Adrenal gland (tissue), 12 donors: ENCODE results near the gene ZBTB24. TPM values are rescaled to one million over a fixed set of nuclear protein-coding genes. Genes with fewer than 3 reads are reported as not detected.
A peak's percentile ranks its signal among the peaks of the same experiment; 100 is the strongest.

Experiments used
- DNase-seq, 7 donors: peaks; one replicate each; pipeline ENCODE4 v3.0.0-alpha.2; 2019 to 2020
- H3K27ac ChIP-seq, 5 donors: fragments of 200-600 bp; sonication (generic) in 4 of 5; 1 replicate in 3 of 5; 2 replicates in 2 of 5; pipeline versions ENCODE4 v1.5.1 to v1.8.0; 2016 to 2020; ENCODE audit warnings: mild to moderate bottlenecking in 1 of 5
- H3K27me3 ChIP-seq: fragments of 200-600 bp; 2 replicates; pipeline ENCODE4 v1.8.0; 2021
- H3K36me3 ChIP-seq, 2 donors: fragments of 200-600 bp; replicated peaks in 1 of 2; 1 replicate in 1 of 2; 2 replicates in 1 of 2; pipeline versions ENCODE4 v1.5.1 to v1.8.0; 2018 to 2022
- H3K4me1 ChIP-seq, 2 donors: fragments of 200-600 bp; replicated peaks in 1 of 2; 1 replicate in 1 of 2; 2 replicates in 1 of 2; pipeline versions ENCODE4 v1.5.1 to v1.8.0; 2018 to 2021
- H3K4me3 ChIP-seq, 4 donors: fragments of 200-600 bp; sonication (generic) in 3 of 4; one replicate each; pipeline ENCODE4 v1.5.1; 2016 to 2018
- H3K9me3 ChIP-seq, 3 donors: fragments of 200-600 bp; sonication (generic) in 1 of 3; replicated peaks in 1 of 3; 1 replicate in 2 of 3; 2 replicates in 1 of 3; pipeline versions ENCODE4 v1.5.1 to v1.8.0; 2016 to 2021
- POLR2A ChIP-seq, 2 donors: fragments of 450-650 bp; IDR thresholded peaks; one replicate each; pipeline ENCODE4 v1.6.1; 2017; ENCODE audit warnings: antibody characterized with exemption in 2 of 2, mild to moderate bottlenecking in 2 of 2, moderate library complexity in 1 of 2
- WGBS, 4 donors: extraction: QIAGEN DNeasy Blood & Tissue Kit in 2 of 4; methylation state at CpG; one replicate each; pipeline versions ENCODE4 v1.1.5 to v1.1.7; 2013 to 2017; 5-methylcytosine and 5-hydroxymethylcytosine counted together
- intact Hi-C, 2 donors: fragments of 100-400 bp; cut with DNase I; formaldehyde crosslinking; loops; one replicate each; pipeline versions ENCODE4 v1.14.1 to v1.15.0; 2022 to 2023
- polyA plus RNA-seq, 3 donors: library from polyadenylated mRNA; stranded (reverse); fragments of 200-250 nt in 2 of 3; fragments of 350-450 nt in 1 of 3; fragmentation: Illumina TruSeq in 1 of 3; extraction: RNeasy Lipid Tissue Mini Kit (QIAGEN cat#74804) in 1 of 3; gene quantifications; one replicate each; pipeline ENCODE4 v1.2.3, GENCODE V29; 2013 to 2014
- total RNA-seq, 9 donors: library from RNA; depleted of rRNA in 4 of 9; stranded (reverse); fragments of >200 nt in 4 of 9; fragments of 120-200 nt in 1 of 9; fragmentation: NEBNext Ultra II Directional in 1 of 9; extraction: Animal tissue kit (Norgen Biotek cat#: 25700) in 1 of 9; gene quantifications; one replicate each; pipeline versions ENCODE4 v1.1.0 to v1.2.4, GENCODE V29; 2013 to 2023
- TF ChIP-seq, protein P1 (sequence below), 6 experiments: fragments of 450-650 bp in 4 of 6; fragments of 200-600 bp in 2 of 6; sonication (generic) in 1 of 6; IDR thresholded peaks; 1 replicate in 5 of 6; 2 replicates in 1 of 6; pipeline versions ENCODE4 v1.5.1 to v1.8.0; 2016 to 2021; ENCODE audit warnings: antibody characterized with exemption in 6 of 6, mild to moderate bottlenecking in 2 of 6, moderate library complexity in 1 of 6
- donor health status: healthy with polysubstance abuse.
- donor health status: Bipolar disorder and iron deficiency.
- donor health status: DM: yes; HTN: yes; CAD: no.
- donor health status: DM: no; HTN: no; CAD: no.
- donor health status: DM: no; HTN: no; CAD: no.
- donor health status: DM: yes; HTN: yes; CAD: no.

The ZBTB24 gene
- total and polyA plus RNA-seq, 12 donors, result 2.2 to 14.4 (median 6.2) TPM

DNA sequence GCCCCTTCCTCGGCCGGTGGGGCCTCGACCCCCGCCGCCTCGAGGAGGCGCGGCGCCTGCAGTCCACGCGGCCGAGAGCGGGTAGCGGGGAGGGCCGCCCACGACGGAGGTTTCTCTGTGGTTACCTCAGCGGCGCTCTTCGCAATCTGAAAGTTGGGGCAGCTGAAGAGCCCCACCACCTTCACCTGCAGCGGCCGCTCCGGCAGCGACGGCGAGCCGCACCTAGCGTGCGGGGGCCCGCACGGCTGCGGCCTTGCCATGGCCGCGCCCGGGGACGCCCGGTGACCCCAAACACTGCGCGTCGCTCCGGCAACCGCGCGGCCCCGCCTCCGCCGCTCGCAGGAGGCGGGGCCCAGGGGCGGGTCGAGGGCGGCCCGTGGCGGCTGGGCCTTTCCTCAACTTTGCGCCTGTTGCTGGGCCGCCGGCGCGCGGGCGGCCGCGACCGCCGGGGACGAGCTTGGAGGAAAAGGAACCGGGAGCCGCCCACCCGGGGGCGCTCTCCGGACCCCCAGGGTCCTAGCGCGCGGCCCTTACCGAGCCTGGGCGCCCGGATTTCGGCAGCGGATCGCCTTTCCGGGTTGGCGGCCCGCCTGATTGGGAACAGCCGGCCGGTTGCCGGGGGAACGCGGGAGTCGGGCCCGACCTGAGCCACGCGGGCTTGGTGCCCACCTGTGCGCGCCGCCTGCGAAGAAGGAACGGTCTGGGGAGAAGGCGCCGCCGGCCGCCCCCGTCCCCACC lies 42.5 kb downstream of the ZBTB24 start, which contains the start of the genes PPIL6 and SMPD2:
Gene PPIL6, minus strand, starts transcription at position 298 of the 738 bp plus-strand sequence. Its CDS starts 38 bp downstream, at position 260.
Gene SMPD2, plus strand, starts transcription at position 394 of the 738 bp plus-strand sequence. CDS start 398 bp downstream, outside the sequence.
- peaks cover 0 to 9% of the 10 kb centered on the region in 2 donors for H3K36me3 ChIP-seq
- intact Hi-C loops, result no loop called here
- DNase-seq, result peak; percentile 78 to 90 (median 84)
- no peaks in the 10 kb centered on the region for H3K9me3 ChIP-seq
- H3K27me3 ChIP-seq, result no peaks in the 10 kb centered on the region
- H3K4me1 ChIP-seq, result peaks cover 4 to 8% of the 10 kb centered on the region in 2 donors
- H3K27ac ChIP-seq, result peak within 1 kb of the TSS in 4 of 5 donors; percentile 38 to 77 (median 60)
- TF ChIP-seq, protein P1, sequence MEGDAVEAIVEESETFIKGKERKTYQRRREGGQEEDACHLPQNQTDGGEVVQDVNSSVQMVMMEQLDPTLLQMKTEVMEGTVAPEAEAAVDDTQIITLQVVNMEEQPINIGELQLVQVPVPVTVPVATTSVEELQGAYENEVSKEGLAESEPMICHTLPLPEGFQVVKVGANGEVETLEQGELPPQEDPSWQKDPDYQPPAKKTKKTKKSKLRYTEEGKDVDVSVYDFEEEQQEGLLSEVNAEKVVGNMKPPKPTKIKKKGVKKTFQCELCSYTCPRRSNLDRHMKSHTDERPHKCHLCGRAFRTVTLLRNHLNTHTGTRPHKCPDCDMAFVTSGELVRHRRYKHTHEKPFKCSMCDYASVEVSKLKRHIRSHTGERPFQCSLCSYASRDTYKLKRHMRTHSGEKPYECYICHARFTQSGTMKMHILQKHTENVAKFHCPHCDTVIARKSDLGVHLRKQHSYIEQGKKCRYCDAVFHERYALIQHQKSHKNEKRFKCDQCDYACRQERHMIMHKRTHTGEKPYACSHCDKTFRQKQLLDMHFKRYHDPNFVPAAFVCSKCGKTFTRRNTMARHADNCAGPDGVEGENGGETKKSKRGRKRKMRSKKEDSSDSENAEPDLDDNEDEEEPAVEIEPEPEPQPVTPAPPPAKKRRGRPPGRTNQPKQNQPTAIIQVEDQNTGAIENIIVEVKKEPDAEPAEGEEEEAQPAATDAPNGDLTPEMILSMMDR (IDR thresholded peaks at IDR 0.05), result peak in 2 of 6 experiments; percentile 12 to 40
- TF ChIP-seq POLR2A (IDR thresholded peaks at IDR 0.05), result peak in 1 of 2 donors; percentile 30
- WGBS, 4 donors, result 0% methylated on average over 6 to 102 of the region's 102 CpGs
- H3K4me3 ChIP-seq, result peak within 1 kb of the TSS; percentile 9 to 83 (median 70)

DNA sequence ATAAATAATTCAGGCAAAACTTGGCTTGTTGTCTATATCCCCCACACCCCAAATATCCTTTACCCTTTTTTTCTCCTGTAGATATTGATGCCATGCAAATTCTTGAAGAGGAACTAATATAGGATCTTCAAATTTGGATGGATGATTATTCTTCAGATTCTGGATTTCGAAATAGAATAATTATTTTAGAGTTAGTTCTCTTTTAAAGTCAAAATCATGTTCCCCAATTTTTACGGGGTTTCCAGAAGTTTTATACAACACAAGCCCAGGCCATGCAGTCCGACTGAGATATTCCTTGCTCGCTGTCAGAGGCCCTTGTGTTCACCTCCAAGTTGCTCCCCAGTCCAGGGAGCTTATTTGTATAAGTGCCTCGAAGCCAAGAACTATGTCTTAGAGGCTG lies 47.0 kb downstream of the ZBTB24 start:
- no peak for DNase-seq
- no peaks in the 10 kb centered on the region for H3K4me1 ChIP-seq
- no peaks in the 10 kb centered on the region for H3K27me3 ChIP-seq
- H3K36me3 ChIP-seq, result no peaks in the 10 kb centered on the region
- TF ChIP-seq, protein P1 (IDR thresholded peaks at IDR 0.05), result no peak
- no peak for TF ChIP-seq POLR2A (IDR thresholded peaks at IDR 0.05)
- no peak overlapping the region for H3K27ac ChIP-seq
- H3K9me3 ChIP-seq, result no peaks in the 10 kb centered on the region
- 89 to 97% (median 96%) methylated on average over 5 of the region's 5 CpGs for WGBS, 4 donors
- H3K4me3 ChIP-seq, result no peak overlapping the region
- intact Hi-C loops, result no loop called here

DNA sequence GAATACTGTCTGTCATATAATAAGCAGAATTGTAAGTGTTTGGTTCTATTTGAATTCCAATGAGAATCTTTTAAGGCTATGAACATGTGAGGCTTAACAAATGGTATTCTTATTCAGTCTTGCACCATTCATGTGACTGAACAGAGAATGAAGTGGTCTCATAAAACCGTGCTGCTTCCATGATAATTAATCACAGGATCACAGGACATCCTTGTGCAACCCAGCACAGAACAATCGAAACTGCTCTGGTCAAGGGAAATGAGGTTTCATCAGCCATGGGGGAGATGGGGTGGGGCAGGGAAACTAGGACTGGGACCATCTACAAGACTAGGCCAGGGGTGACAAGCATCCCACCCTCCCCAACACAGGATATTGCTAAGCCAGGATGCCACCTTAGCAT lies 48.6 kb downstream of the ZBTB24 start:
- TF ChIP-seq, protein P1 (IDR thresholded peaks at IDR 0.05), result no peak
- TF ChIP-seq POLR2A (IDR thresholded peaks at IDR 0.05), result no peak
- intact Hi-C loops, result no loop called here
- 43 to 50% (median 47%) methylated on average over 2 of the region's 2 CpGs for WGBS, 4 donors

DNA sequence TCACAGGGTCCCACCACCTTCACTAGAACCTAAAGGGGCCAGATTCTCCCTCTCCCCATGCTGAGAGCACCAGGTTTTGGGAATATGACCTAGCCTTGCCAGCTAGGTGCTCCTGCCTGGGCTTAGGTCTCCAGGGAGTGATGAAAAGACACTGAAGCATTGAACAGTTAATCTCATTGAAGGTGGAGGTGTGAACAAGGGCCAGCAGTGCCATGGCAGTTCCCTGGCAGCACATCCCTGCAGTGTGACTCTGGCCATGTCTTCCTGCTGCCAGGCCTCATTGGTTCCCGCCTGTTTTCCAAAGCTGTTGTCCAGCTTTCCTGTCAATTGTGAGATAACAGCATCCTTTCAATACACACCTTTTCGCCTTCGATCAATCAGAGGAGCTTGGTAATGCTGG lies 53.5 kb downstream of the ZBTB24 start:
- intact Hi-C loops, result no loop called here
- Histone ChIP-seq H3K4me1 (peaks cover 0 to 13% of the 10 kb centered on the region in 2 donors), H3K9me3 (no peaks in the 10 kb centered on the region), H3K27me3 (no peaks in the 10 kb centered on the region), H3K27ac (no peak overlapping the region), H3K36me3 (no peaks in the 10 kb centered on the region), H3K4me3 (no peak overlapping the region)
- no peak for DNase-seq
- TF ChIP-seq, protein P1 (IDR thresholded peaks at IDR 0.05), result no peak
- no peak for TF ChIP-seq POLR2A (IDR thresholded peaks at IDR 0.05)
- WGBS, 4 donors, result 92 to 98% (median 97%) methylated on average over 3 of the region's 3 CpGs

More for the DNA sequence above, 48.6 kb downstream of the ZBTB24 start:
- no peaks in the 10 kb centered on the region for H3K4me1 ChIP-seq
- DNase-seq, result no peak
- H3K4me3 ChIP-seq, result no peak overlapping the region
- H3K27me3 ChIP-seq, result no peaks in the 10 kb centered on the region
- no peaks in the 10 kb centered on the region for H3K9me3 ChIP-seq
- no peak overlapping the region for H3K27ac ChIP-seq
- H3K36me3 ChIP-seq, result no peaks in the 10 kb centered on the region
